ENCODE measurements around the gene TNNC2. TPM values are rescaled to one million over a fixed set of nuclear protein-coding genes. Genes with fewer than 3 reads are reported as not detected.
A peak's percentile ranks its signal among the peaks of the same experiment; 100 is the strongest.

The TNNC2 gene
- total RNA-seq, 4 donors from 2014 or later = 0.91 to 1.6 TPM; not detected in 2

- Histone ChIP-seq H3K4me3 (peak overlapping the region; percentile 69), H3K27me3 (no peaks in the 10 kb centered on the region), H3K9me3 (no peaks in the 10 kb centered on the region), H3K4me1 (peaks cover 14% of the 10 kb centered on the region), H3K36me3 (peaks cover 35% of the 10 kb centered on the region), H3K27ac (no peak overlapping the region)
- no peak for DNase-seq (ENCODE audit: low spot score in 2 of 2)
- TF ChIP-seq EP300 (IDR thresholded peaks at IDR 0.05) (no peak), CTCF (IDR thresholded peaks at IDR 0.05) (no peak)
- 5% methylated on average over 11 of the region's 11 CpGs for WGBS
These were observed 14.1 kb downstream of the TNNC2 start for GRCh38 chr20:45813006-45813340.

- Histone ChIP-seq H3K27ac (no peak within 1 kb of the TSS), H3K4me3 (peak within 1 kb of the TSS; percentile 69), H3K9me3 (no peaks in the 10 kb centered on the region), H3K4me1 (peaks cover 14% of the 10 kb centered on the region), H3K27me3 (no peaks in the 10 kb centered on the region), H3K36me3 (peaks cover 41% of the 10 kb centered on the region)
- peak; percentile 98 to 99 for DNase-seq (ENCODE audit: low spot score in 2 of 2)
- WGBS = 0% methylated on average over 27 of the region's 65 CpGs
- TF ChIP-seq CTCF (IDR thresholded peaks at IDR 0.05) = no peak
- no peak for TF ChIP-seq EP300 (IDR thresholded peaks at IDR 0.05)
- peak in 1 of 3 donors; percentile 92 for TF ChIP-seq POLR2AphosphoS5 (IDR thresholded peaks at IDR 0.05)
These were observed 14.7 kb downstream of the TNNC2 start, which contains the start of gene UBE2C for GRCh38 chr20:45812157-45813005. Gene UBE2C, plus strand, starts transcription at chr20:45812644. Its CDS starts 52 bp downstream, at chr20:45812696.

GRCh38 chr20:45810191-45810970 is 16.7 kb downstream of the TNNC2 start:
- peaks cover 14% of the 10 kb centered on the region for H3K4me1 ChIP-seq

GRCh38 chr20:45801851-45802250 is 25.3 kb downstream of the TNNC2 start:
- 94% methylated on average over 7 of the region's 7 CpGs for WGBS
- DNase-seq (ENCODE audit: low spot score in 2 of 2) = no peak
- Histone ChIP-seq H3K4me3 (no peak overlapping the region), H3K27me3 (no peaks in the 10 kb centered on the region), H3K27ac (no peak overlapping the region), H3K4me1 (peaks cover 7% of the 10 kb centered on the region), H3K9me3 (no peaks in the 10 kb centered on the region), H3K36me3 (peaks cover 69% of the 10 kb centered on the region)
- TF ChIP-seq POLR2AphosphoS5 (IDR thresholded peaks at IDR 0.05) (no peak), CTCF (IDR thresholded peaks at IDR 0.05) (no peak), EP300 (IDR thresholded peaks at IDR 0.05) (no peak), POLR2A (IDR thresholded peaks at IDR 0.05) (no peak)

More at GRCh38 chr20:45810191-45810970, 16.7 kb downstream of the TNNC2 start:
- no peaks in the 10 kb centered on the region for H3K27me3 ChIP-seq
- no peak overlapping the region for H3K4me3 ChIP-seq
- peaks cover 60% of the 10 kb centered on the region for H3K36me3 ChIP-seq
- DNase-seq (ENCODE audit: low spot score in 2 of 2) = no peak
- 90% methylated on average over 8 of the region's 8 CpGs for WGBS
- H3K9me3 ChIP-seq = no peaks in the 10 kb centered on the region
- no peak for TF ChIP-seq EP300 (IDR thresholded peaks at IDR 0.05)
- TF ChIP-seq POLR2A (IDR thresholded peaks at IDR 0.05) = no peak
- no peak for TF ChIP-seq CTCF (IDR thresholded peaks at IDR 0.05)
- TF ChIP-seq POLR2AphosphoS5 (IDR thresholded peaks at IDR 0.05) = no peak
- H3K27ac ChIP-seq = no peak overlapping the region
